ENCODE measurements around the gene TRIM17. TPM values are rescaled to one million over a fixed set of nuclear protein-coding genes. Genes with fewer than 3 reads are reported as not detected.

Gene TRIM17
- polyA plus RNA-seq, 1 of the 3 experiments (the other 2 are of a cell fraction): 1.6 TPM

DNA sequence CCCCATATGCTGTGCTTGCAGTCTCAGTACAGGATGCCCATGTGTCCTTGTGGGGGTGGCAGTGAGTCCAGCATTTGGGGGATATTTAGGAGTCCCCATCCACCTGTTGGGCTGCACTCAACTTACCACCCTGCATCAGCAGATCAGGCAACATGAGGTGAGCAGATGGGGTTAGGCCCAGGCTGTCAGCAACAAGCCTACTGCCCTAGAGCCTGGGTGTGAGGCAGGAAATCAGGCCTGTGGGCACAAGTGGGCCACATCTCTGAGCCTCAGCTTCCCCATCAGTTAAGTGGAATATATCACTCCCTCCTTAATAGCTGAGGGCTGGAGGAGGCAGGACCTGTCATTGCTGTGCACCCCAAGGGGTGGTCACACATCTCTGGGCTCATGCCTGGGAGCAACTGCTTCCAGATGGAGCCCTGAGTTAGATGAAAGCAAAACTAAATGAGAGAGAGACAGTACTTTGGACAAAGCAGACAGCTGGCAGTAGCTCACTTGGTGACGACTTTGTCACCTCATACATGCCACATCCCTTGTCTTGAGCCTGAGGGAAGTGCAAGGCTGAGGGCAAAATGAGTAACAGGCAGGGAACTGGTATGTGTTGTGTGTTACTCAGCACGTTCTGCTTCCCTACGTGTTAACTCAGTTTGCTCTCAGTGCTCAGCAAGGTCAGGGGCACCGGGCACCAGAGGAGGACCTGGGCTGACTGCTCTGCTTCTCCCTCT, 58.5 kb downstream of the TRIM17 start:
- Histone ChIP-seq H3K27ac (ENCODE audit: low read depth in 2 of 2, low read length in 1 of 2) (no peak overlapping the region), H3K79me2 (ENCODE audit: insufficient read depth) (no peaks in the 10 kb centered on the region), H3K9me2 (no peaks in the 10 kb centered on the region), H3K4me2 (no peak overlapping the region), H3K4me3 (ENCODE audit: low read depth in 2 of 2, low read length in 1 of 2) (no peak overlapping the region), H3F3A (replicated peaks; ENCODE audit: insufficient read depth) (no peaks in the 10 kb centered on the region), H4K20me1 (ENCODE audit: insufficient read depth) (no peaks in the 10 kb centered on the region), H3K9me3 (no peaks in the 10 kb centered on the region), H3K4me1 (ENCODE audit: control insufficient read depth in 1 of 2, insufficient read depth in 2 of 2, low read depth in 1 of 2, low read length in 1 of 2) (peaks cover 0 to 3% of the 10 kb centered on the region in 2 experiments; a peak in 1 of 4 replicates), H3K9ac (no peak overlapping the region), H2AFZ (ENCODE audit: low read depth) (no peak overlapping the region), H3K27me3 (ENCODE audit: insufficient read depth) (no peaks in the 10 kb centered on the region), H3K36me3 (replicated peaks in 1 of 2; ENCODE audit: control insufficient read depth in 1 of 2, insufficient read depth in 2 of 2, low read length in 1 of 2) (no peaks in the 10 kb centered on the region)
- 64% methylated on average over 4 of the region's 4 CpGs for WGBS (ENCODE audit: low lambda C conversion rate)
- no peak for TF ChIP-seq RXRA (IDR thresholded peaks at IDR 0.05; ENCODE audit: borderline replicate concordance, low read depth)
- TF ChIP-seq, protein P1, sequence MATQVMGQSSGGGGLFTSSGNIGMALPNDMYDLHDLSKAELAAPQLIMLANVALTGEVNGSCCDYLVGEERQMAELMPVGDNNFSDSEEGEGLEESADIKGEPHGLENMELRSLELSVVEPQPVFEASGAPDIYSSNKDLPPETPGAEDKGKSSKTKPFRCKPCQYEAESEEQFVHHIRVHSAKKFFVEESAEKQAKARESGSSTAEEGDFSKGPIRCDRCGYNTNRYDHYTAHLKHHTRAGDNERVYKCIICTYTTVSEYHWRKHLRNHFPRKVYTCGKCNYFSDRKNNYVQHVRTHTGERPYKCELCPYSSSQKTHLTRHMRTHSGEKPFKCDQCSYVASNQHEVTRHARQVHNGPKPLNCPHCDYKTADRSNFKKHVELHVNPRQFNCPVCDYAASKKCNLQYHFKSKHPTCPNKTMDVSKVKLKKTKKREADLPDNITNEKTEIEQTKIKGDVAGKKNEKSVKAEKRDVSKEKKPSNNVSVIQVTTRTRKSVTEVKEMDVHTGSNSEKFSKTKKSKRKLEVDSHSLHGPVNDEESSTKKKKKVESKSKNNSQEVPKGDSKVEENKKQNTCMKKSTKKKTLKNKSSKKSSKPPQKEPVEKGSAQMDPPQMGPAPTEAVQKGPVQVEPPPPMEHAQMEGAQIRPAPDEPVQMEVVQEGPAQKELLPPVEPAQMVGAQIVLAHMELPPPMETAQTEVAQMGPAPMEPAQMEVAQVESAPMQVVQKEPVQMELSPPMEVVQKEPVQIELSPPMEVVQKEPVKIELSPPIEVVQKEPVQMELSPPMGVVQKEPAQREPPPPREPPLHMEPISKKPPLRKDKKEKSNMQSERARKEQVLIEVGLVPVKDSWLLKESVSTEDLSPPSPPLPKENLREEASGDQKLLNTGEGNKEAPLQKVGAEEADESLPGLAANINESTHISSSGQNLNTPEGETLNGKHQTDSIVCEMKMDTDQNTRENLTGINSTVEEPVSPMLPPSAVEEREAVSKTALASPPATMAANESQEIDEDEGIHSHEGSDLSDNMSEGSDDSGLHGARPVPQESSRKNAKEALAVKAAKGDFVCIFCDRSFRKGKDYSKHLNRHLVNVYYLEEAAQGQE (IDR thresholded peaks at IDR 0.05; ENCODE audit: low read depth, low read length): no peak
- ChIA-PET CTCF (interaction anchor here (1.6 kb wide), 1 partner anchor 17 kb away, joined by 4 read pairs; no protein-coding TSS in a partner anchor), POLR2A (interaction anchor here (0.6 kb wide), 1 partner anchor 34 kb away, joined by 3 read pairs; no protein-coding TSS in a partner anchor)
- no peak for DNase-seq

Small RNA genes lying within 50 kb of the gene (small RNA-seq; reads per million reads assigned to genes)
- 0 reads per million in 7 experiments for gene MIR4666A

Other genes with a start within 250 kb of the TRIM17 start
- 3.4 and 4.0 TPM in 2 replicates for gene OBSCN, start 208.8 kb downstream of the TRIM17 start, polyA plus RNA-seq (2012; rRNA removed)
- 11.1 and 16.1 TPM in 2 replicates for gene TRIM11, start 10.0 kb downstream of the TRIM17 start, polyA plus RNA-seq (2012; rRNA removed)
- gene RNF187, start 70.5 kb upstream of the TRIM17 start, polyA plus RNA-seq (2012; rRNA removed): 46.0 and 71.1 TPM in 2 replicates